Vagina (tissue), 2 donors: ENCODE data around the gene KLB. TPM values are rescaled to one million over a fixed set of nuclear protein-coding genes. Genes with fewer than 3 reads are reported as not detected.

ENCODE experiments used
- DNase-seq, 2 donors: peaks; one replicate each; pipeline ENCODE4 v3.0.0-alpha.2; 2017; ENCODE audit errors: extremely low spot score in 2 of 2
- H3K27ac ChIP-seq: fragments of 200-600 bp; sonication (generic); one replicate; pipeline ENCODE4 v1.5.1; 2019
- H3K27me3 ChIP-seq: fragments of 200-600 bp; sonication (generic); one replicate; pipeline ENCODE4 v1.5.1; 2019
- H3K36me3 ChIP-seq, 2 donors: fragments of 200-600 bp; sonication (generic); one replicate each; pipeline ENCODE4 v1.5.1; 2017 to 2019
- H3K4me1 ChIP-seq: fragments of 200-600 bp; sonication (generic); one replicate; pipeline ENCODE4 v1.5.1; 2019
- H3K4me3 ChIP-seq, 2 donors: fragments of 200-600 bp; sonication (generic); 1 replicate in 1 of 2; 2 replicates in 1 of 2; pipeline ENCODE4 v1.5.1; 2016 to 2019
- H3K9me3 ChIP-seq: fragments of 200-600 bp; sonication (generic); one replicate; pipeline ENCODE4 v1.5.1; 2019
- POLR2A ChIP-seq, 2 donors: fragments of 450-650 bp; IDR thresholded peaks; one replicate each; pipeline ENCODE4 v1.6.1; 2017; ENCODE audit warnings: antibody characterized with exemption in 2 of 2, mild to moderate bottlenecking in 2 of 2, moderate library complexity in 2 of 2
- POLR2AphosphoS5 ChIP-seq, 2 donors: sonication (generic); formaldehyde crosslinking; IDR thresholded peaks; one replicate each; pipeline ENCODE4 v1.9.0; 2017; ENCODE audit warnings: antibody characterized with exemption in 2 of 2, mild to moderate bottlenecking in 2 of 2, low read depth in 1 of 2; ENCODE audit not compliant: insufficient read depth in 1 of 2
- intact Hi-C: fragments of 100-400 bp; cut with DNase I; formaldehyde crosslinking; loops from one replicate; pipeline ENCODE4 v1.15.1; 2023
- total RNA-seq: library from RNA; depleted of rRNA; stranded (reverse); fragments of >200 nt; gene quantifications from one replicate; pipeline ENCODE4 v1.2.3, GENCODE V29; 2016
- TF ChIP-seq, protein P1 (sequence below), 3 experiments: fragments of 450-650 bp in 2 of 3; fragments of 200-600 bp in 1 of 3; sonication (generic) in 1 of 3; IDR thresholded peaks; one replicate each; pipeline ENCODE4 v1.5.1; 2017 to 2019; ENCODE audit warnings: antibody characterized with exemption in 3 of 3, mild to moderate bottlenecking in 2 of 3, moderate library complexity in 2 of 3

KLB gene
- total RNA-seq, 1 donor from 2014 or later: 1.2 TPM

DNA sequence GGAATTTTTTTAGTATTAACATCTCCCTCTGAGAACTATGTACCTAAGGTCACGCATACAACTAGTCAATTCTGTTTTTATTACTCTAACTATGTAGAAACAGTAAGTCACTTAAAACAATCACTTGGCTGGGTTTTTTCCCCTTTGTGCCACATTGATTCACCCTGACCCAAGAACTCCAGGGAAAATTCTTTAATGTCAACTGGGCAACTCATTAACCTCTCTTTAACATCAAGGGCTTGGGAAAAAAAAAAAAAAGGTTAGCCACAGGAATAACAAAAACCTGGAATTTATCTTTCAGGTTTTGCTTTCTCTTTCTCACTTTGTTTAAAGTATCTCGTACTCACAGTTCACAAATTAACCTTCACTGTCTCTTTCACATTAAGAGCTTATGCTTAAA is 43.9 kb downstream of the KLB start:
- H3K4me3 ChIP-seq: no peak overlapping the region
- intact Hi-C loops: no loop called here
- H3K9me3 ChIP-seq: no peaks in the 10 kb centered on the region
- H3K36me3 ChIP-seq: peaks cover 0 to 39% of the 10 kb centered on the region in 2 donors
- no peaks in the 10 kb centered on the region for H3K27me3 ChIP-seq
- no peak overlapping the region for H3K27ac ChIP-seq
- H3K4me1 ChIP-seq: peaks cover 23% of the 10 kb centered on the region
- no peak for DNase-seq
- no peak for TF ChIP-seq POLR2A (IDR thresholded peaks at IDR 0.05)
- TF ChIP-seq, protein P1, sequence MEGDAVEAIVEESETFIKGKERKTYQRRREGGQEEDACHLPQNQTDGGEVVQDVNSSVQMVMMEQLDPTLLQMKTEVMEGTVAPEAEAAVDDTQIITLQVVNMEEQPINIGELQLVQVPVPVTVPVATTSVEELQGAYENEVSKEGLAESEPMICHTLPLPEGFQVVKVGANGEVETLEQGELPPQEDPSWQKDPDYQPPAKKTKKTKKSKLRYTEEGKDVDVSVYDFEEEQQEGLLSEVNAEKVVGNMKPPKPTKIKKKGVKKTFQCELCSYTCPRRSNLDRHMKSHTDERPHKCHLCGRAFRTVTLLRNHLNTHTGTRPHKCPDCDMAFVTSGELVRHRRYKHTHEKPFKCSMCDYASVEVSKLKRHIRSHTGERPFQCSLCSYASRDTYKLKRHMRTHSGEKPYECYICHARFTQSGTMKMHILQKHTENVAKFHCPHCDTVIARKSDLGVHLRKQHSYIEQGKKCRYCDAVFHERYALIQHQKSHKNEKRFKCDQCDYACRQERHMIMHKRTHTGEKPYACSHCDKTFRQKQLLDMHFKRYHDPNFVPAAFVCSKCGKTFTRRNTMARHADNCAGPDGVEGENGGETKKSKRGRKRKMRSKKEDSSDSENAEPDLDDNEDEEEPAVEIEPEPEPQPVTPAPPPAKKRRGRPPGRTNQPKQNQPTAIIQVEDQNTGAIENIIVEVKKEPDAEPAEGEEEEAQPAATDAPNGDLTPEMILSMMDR (IDR thresholded peaks at IDR 0.05): no peak
- no peak for TF ChIP-seq POLR2AphosphoS5 (IDR thresholded peaks at IDR 0.05; ENCODE audit: insufficient read depth in 1 of 2, low read depth in 1 of 2)

DNA sequence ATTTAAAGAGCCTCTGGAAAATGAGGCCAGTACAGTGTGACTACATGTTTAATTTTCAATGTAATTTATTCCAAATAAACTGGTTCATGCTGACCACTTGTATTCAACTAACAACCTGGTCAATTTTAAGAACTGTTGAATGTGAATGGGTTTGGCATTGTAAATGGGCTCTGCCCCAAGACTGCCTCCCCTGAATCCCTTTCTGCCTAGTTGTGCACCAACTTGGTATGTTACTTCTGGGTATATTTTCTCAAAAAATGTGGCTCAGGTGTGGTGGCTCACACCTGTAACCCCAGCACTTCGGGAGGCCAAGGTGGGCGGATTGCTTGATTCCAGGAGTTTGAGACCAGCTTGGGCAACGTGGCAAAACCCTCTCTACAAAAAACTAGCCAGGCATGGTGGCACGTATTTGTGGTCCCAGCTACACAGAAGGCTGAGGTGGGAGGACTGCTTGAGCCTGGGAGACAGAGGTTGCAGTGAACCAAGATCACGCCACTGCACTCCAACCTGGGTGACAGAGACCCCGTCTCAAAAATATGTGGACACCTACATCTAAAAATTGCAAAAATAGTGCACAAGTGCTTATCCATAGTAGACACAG is 44.8 kb downstream of the KLB start:
- peak in 1 of 2 donors; percentile 47 for DNase-seq
- H3K4me3 ChIP-seq: no peak overlapping the region
- no peaks in the 10 kb centered on the region for H3K9me3 ChIP-seq
- peaks cover 0 to 48% of the 10 kb centered on the region in 2 donors for H3K36me3 ChIP-seq
- TF ChIP-seq, protein P1 (IDR thresholded peaks at IDR 0.05): no peak
- no peak for TF ChIP-seq POLR2AphosphoS5 (IDR thresholded peaks at IDR 0.05; ENCODE audit: insufficient read depth in 1 of 2, low read depth in 1 of 2)
- TF ChIP-seq POLR2A (IDR thresholded peaks at IDR 0.05): no peak
- H3K27me3 ChIP-seq: no peaks in the 10 kb centered on the region
- intact Hi-C loops: no loop called here
- peaks cover 30% of the 10 kb centered on the region for H3K4me1 ChIP-seq
- no peak overlapping the region for H3K27ac ChIP-seq

DNA sequence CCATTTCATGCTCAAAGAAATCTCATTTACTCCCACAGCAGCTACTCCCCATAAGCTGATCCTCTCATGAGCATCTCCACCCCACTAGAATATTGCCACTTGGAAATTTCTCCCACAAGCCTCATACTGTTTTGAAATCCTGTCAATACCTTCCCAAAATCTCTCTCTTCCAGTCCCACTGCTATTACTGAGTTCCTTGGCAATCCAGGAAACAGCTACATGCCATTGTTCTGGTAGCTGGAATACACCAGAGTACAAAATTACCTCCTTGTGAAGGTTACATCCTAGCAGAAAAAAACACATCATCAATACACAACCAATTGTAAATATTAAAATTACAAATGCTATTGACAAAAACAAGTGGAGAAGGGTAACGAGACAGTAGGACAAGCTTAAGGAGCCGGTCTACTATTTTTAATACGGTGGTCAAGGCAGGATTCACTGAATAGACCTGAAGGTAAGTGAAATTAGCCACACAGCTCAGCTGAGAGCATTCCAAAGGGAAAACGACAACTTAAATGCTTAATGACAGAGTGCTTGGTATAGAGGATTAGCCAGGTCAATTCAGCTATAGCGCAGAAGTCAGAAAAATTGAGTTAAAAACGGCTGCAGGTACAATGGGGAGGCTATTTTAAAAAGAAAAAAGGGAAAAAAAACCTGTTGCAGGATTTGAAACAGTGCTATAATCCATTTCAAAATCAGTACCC is 45.6 kb downstream of the KLB start:
- Histone ChIP-seq H3K4me3 (no peak overlapping the region), H3K27me3 (no peaks in the 10 kb centered on the region), H3K36me3 (peaks cover 0 to 55% of the 10 kb centered on the region in 2 donors), H3K9me3 (no peaks in the 10 kb centered on the region), H3K27ac (no peak overlapping the region), H3K4me1 (peaks cover 30% of the 10 kb centered on the region)
- TF ChIP-seq, protein P1 (IDR thresholded peaks at IDR 0.05): no peak
- TF ChIP-seq POLR2AphosphoS5 (IDR thresholded peaks at IDR 0.05; ENCODE audit: insufficient read depth in 1 of 2, low read depth in 1 of 2) (no peak), POLR2A (IDR thresholded peaks at IDR 0.05) (no peak)
- peak in 1 of 2 donors; percentile 25 for DNase-seq
- intact Hi-C loops: no loop called here

DNA sequence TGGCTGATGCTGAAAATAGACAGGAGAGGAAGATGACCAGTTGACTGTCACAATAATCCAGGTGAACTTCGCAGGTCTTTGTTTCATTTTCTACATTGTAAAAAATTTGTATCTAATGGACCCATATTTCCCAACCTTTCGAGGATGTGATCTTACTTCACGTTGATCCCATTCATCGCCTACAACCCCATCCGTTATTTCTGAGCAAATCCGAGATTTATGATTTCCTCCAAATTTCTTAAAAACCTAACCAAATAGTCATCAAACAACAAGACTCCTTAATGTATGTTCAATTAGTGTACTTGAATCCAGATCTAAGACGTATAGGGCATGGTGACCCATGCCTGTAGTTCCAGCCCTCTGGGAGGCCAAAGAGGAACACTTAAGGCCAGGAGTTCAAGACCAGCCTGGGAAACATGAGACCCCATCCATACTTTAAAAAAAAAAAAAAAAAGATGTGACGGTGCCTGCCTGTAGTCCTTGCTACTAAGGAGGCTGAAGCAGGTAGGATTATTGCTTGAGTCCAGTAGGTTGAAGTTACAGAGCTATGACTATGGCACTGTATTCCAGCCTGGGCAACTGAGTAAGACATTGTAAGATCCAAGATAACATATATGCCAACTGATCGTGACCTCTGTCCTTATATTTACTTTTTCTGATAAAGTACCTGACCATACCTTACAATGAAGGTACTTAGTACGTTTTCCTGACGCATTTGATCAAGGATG is 46.3 kb downstream of the KLB start:
- no peaks in the 10 kb centered on the region for H3K27me3 ChIP-seq
- no peak for TF ChIP-seq POLR2AphosphoS5 (IDR thresholded peaks at IDR 0.05; ENCODE audit: insufficient read depth in 1 of 2, low read depth in 1 of 2)
- no peak for TF ChIP-seq POLR2A (IDR thresholded peaks at IDR 0.05)
- TF ChIP-seq, protein P1 (IDR thresholded peaks at IDR 0.05): no peak
- no peak for DNase-seq
- H3K4me1 ChIP-seq: peaks cover 33% of the 10 kb centered on the region
- intact Hi-C loops: no loop called here
- no peaks in the 10 kb centered on the region for H3K9me3 ChIP-seq
- H3K27ac ChIP-seq: no peak overlapping the region
- peaks cover 0 to 61% of the 10 kb centered on the region in 2 donors for H3K36me3 ChIP-seq
- no peak overlapping the region for H3K4me3 ChIP-seq
